Peyer's patch (tissue), 4 donors: ENCODE results near the gene GDF7.

Experiments used
- POLR2A ChIP-seq, 2 donors: fragments of 450-650 bp; IDR thresholded peaks; one replicate each; pipeline ENCODE4 v1.5.1; 2017; ENCODE audit warnings: antibody characterized with exemption in 2 of 2, mild to moderate bottlenecking in 2 of 2, moderate library complexity in 2 of 2
- TF ChIP-seq, protein P1 (sequence below), 6 experiments: fragments of 450-650 bp in 4 of 6; fragments of 200-600 bp in 2 of 6; sonication (generic) in 1 of 6; IDR thresholded peaks; one replicate each; pipeline ENCODE4 v1.5.1; 2017 to 2019; ENCODE audit warnings: antibody characterized with exemption in 6 of 6, mild to moderate bottlenecking in 3 of 6, moderate library complexity in 1 of 6

DNA sequence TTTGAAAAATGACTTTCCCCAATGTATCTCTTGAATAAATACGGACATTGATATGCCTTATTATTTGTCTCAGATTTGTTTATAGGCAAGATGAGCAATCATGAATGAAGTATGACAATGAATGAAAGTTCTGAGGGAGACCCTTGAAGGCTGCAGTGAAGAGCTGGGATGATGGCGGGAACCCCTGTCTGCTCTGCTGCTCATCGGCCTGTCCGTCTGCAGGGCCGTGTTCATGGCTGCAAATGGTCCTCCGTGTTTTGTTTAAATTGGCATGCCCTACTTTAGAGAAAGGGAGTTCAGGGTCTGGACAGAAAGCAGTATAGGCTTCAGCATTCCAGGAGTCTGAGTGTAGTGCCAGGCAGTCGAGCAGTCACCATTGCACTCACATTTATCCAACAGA lies 14.8 kb upstream of the GDF7 start:
- TF ChIP-seq, protein P1, sequence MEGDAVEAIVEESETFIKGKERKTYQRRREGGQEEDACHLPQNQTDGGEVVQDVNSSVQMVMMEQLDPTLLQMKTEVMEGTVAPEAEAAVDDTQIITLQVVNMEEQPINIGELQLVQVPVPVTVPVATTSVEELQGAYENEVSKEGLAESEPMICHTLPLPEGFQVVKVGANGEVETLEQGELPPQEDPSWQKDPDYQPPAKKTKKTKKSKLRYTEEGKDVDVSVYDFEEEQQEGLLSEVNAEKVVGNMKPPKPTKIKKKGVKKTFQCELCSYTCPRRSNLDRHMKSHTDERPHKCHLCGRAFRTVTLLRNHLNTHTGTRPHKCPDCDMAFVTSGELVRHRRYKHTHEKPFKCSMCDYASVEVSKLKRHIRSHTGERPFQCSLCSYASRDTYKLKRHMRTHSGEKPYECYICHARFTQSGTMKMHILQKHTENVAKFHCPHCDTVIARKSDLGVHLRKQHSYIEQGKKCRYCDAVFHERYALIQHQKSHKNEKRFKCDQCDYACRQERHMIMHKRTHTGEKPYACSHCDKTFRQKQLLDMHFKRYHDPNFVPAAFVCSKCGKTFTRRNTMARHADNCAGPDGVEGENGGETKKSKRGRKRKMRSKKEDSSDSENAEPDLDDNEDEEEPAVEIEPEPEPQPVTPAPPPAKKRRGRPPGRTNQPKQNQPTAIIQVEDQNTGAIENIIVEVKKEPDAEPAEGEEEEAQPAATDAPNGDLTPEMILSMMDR (IDR thresholded peaks at IDR 0.05): no peak
- no peak for TF ChIP-seq POLR2A (IDR thresholded peaks at IDR 0.05)
